Measurements from ENCODE around the gene IGFBP7. TPM values are rescaled to one million over a fixed set of nuclear protein-coding genes. Genes with fewer than 3 reads are reported as not detected.
A peak's percentile ranks its signal among the peaks of the same experiment; 100 is the strongest.

The IGFBP7 gene
- total RNA-seq, 2 donors from 2014 or later, result 58.5 to 89.5 TPM

DNA sequence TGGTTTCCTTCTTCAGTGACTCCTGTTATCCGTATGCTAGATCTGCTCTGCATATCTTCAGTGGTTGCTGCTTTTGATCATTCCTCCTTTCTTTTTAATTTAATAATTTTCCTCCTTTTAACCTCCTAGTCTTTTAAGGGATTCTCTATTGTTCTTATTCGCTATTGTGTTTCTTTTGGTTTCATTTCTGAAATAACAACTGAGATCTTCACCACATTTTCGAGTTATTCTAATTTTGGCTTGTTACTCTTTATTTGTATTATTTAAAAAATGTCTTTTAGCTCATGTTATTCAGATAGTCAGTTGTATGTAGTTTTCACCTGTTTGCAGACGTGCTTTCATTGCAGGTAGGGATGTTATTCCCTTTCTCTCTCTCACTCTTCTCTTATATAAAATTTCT, 24.9 kb downstream of the IGFBP7 start:
- H3K4me1 ChIP-seq, result no peaks in the 10 kb centered on the region
- H3K27ac ChIP-seq, result no peak overlapping the region
- no peaks in the 10 kb centered on the region for H3K9me3 ChIP-seq
- intact Hi-C loops (cut with DNase I), result no loop called here
- no peak for DNase-seq
- no peaks in the 10 kb centered on the region for H3K36me3 ChIP-seq
- no peaks in the 10 kb centered on the region for H3K27me3 ChIP-seq
- TF ChIP-seq, protein P1, sequence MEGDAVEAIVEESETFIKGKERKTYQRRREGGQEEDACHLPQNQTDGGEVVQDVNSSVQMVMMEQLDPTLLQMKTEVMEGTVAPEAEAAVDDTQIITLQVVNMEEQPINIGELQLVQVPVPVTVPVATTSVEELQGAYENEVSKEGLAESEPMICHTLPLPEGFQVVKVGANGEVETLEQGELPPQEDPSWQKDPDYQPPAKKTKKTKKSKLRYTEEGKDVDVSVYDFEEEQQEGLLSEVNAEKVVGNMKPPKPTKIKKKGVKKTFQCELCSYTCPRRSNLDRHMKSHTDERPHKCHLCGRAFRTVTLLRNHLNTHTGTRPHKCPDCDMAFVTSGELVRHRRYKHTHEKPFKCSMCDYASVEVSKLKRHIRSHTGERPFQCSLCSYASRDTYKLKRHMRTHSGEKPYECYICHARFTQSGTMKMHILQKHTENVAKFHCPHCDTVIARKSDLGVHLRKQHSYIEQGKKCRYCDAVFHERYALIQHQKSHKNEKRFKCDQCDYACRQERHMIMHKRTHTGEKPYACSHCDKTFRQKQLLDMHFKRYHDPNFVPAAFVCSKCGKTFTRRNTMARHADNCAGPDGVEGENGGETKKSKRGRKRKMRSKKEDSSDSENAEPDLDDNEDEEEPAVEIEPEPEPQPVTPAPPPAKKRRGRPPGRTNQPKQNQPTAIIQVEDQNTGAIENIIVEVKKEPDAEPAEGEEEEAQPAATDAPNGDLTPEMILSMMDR (IDR thresholded peaks at IDR 0.05), result no peak
- H3K4me3 ChIP-seq, result no peak overlapping the region
- H3K9ac ChIP-seq (ENCODE audit: low read depth in 2 of 2, low read length in 2 of 2), result no peak overlapping the region

DNA sequence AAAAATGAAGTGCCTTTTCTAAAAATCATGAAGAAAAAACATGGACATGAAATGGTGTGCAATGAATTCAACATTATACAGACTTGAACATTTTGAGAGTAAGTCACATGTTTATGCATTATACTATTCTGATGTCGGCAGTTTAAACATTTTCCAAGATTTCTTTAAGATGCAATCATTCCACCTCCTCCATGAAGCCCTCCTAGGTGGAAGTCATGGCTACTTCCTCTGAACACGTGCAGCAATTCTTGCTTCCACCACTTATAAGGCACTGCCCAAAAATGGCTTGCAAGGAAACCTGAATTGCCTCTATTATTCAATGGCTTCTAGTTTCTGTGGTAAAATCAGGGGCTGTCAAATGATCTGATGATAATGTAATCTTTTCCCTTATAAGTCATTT, 25.8 kb downstream of the IGFBP7 start:
- TF ChIP-seq, protein P1 (IDR thresholded peaks at IDR 0.05), result no peak
- intact Hi-C loops (cut with DNase I), result no loop called here
- H3K9me3 ChIP-seq, result no peaks in the 10 kb centered on the region
- H3K27me3 ChIP-seq, result no peaks in the 10 kb centered on the region
- H3K27ac ChIP-seq, result no peak overlapping the region
- no peak for DNase-seq
- no peaks in the 10 kb centered on the region for H3K4me1 ChIP-seq
- H3K9ac ChIP-seq (ENCODE audit: low read depth in 2 of 2, low read length in 2 of 2), result no peak overlapping the region
- no peaks in the 10 kb centered on the region for H3K36me3 ChIP-seq
- no peak overlapping the region for H3K4me3 ChIP-seq

DNA sequence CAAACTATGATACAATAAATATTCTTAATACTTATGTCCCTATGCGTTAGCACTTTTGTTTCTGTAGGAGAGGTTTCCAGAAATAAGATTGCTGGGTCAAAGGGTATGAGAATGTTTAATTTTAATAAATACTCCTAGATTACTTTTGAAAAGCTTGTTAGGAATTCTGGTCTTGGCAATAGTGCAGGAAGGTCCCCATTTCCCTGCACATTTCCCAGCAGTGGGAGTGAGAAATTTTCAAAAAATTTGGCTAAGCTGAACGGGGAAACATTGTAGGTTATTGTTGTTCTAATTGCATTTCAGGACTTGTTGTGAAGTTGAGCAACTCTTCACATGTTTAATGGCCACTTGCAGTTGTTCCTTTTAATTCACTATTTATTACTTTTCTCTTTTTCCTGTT, 27.1 kb downstream of the IGFBP7 start:
- intact Hi-C loops (cut with DNase I), result no loop called here
- Histone ChIP-seq H3K9ac (ENCODE audit: low read depth in 2 of 2, low read length in 2 of 2) (no peak overlapping the region), H3K27ac (no peak overlapping the region), H3K4me1 (no peaks in the 10 kb centered on the region), H3K36me3 (no peaks in the 10 kb centered on the region), H3K9me3 (no peaks in the 10 kb centered on the region), H3K27me3 (no peaks in the 10 kb centered on the region), H3K4me3 (no peak overlapping the region)
- DNase-seq, result no peak
- TF ChIP-seq, protein P1 (IDR thresholded peaks at IDR 0.05), result no peak

DNA sequence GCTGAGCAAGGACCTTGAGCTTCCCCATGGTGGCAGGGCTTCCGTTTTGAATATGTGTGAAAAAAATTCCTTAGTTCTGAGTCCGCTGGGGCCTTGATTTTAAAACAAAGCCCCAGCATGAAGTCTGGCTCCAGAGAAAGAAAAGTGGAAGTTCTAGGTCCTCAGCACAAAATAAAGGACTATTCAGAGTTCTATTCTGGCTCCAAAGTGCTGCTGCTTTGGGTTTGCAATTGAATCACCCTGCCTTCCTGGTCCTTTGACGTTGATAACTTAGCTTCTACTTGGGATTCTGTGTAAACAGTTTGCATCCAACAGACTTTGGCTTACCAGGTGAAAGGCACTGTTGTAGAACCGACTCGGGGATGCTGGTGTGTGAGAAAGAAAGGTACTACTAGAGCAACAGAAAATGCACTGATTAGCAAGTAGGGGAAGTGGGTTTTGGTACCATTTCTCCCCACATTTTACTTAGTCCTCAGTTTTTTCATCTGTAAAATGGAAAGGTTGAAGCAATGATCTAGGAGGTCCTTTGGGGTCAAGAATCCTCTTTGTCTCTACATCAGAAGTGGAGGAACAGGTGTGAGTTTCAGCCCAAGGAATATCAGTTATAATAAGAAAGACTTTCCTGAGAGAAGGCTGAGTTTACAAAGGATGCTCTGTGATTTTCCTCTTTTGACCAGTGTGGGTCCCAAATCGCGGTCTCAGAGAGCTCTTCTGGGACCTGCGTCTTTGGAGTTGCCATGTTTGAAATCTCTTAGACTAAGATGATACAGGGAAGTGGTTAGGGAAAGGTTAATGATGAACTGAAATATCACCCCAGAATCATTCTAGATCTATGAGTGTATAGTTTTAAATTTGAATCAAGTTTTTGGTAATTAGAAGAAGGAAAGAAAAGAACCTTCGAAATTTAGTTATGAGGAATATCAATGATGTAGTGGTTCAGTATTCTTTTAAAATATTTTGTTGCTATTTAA, 28.2 kb downstream of the IGFBP7 start:
- H3K4me1 ChIP-seq, result no peaks in the 10 kb centered on the region
- H3K9me3 ChIP-seq, result no peaks in the 10 kb centered on the region
- peak overlapping the region in 1 of 2 donors; percentile 47 for H3K9ac ChIP-seq (ENCODE audit: low read depth in 2 of 2, low read length in 2 of 2)
- H3K27me3 ChIP-seq, result no peaks in the 10 kb centered on the region
- H3K4me3 ChIP-seq, result no peak overlapping the region
- TF ChIP-seq, protein P1 (IDR thresholded peaks at IDR 0.05), result no peak
- H3K27ac ChIP-seq, result peak overlapping the region; percentile 38
- no peaks in the 10 kb centered on the region for H3K36me3 ChIP-seq
- intact Hi-C loops (cut with DNase I), result no loop called here
- DNase-seq, result no peak

DNA sequence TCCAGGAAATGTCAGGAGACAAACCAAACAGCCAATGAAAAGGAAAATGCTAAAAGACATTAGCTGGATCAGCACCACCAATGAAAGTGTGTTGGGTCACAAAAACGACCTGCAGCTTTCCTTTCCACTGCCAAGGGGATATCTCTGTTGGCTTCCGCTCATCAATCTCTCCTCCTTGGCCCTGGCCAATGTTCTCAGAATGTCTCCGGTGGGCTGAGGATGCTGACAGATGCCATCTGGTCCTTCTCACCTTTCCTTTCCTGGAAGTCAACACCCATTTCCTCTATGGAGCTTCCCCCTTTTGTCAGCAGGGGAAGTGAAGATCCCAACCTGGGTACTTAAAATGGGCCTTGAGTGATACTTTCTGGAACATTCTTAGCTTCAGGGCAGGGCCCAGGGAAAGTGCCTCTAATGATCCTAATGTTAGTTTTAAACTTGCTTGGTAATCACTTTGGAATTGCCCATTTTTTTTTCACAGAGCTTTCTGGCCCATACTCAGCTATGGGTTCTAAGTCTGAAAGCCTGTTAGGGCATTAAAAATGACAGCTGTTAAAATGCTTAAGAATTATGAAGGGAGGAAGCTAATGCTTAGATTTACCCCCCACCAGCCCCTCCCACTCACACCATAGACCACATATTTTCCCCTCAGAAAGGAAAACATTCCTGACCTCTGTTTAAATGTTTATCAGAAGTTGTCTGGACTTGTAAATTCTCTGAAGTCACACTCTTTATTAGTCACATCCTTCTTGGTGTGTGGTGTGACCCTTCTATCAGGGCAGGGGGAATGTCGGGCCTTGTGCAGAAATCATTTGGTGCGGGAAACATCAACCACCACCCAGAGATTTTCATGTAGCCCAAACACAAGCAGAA, 29.2 kb downstream of the IGFBP7 start:
- intact Hi-C loops (cut with DNase I), result no loop called here
- H3K36me3 ChIP-seq, result no peaks in the 10 kb centered on the region
- no peaks in the 10 kb centered on the region for H3K4me1 ChIP-seq
- no peaks in the 10 kb centered on the region for H3K27me3 ChIP-seq
- H3K27ac ChIP-seq, result peak overlapping the region; percentile 38
- no peak overlapping the region for H3K4me3 ChIP-seq
- no peak for DNase-seq
- TF ChIP-seq, protein P1 (IDR thresholded peaks at IDR 0.05), result no peak
- no peak overlapping the region for H3K9ac ChIP-seq (ENCODE audit: low read depth in 2 of 2, low read length in 2 of 2)
- no peaks in the 10 kb centered on the region for H3K9me3 ChIP-seq
